Stimulated activated CD4-positive, alpha-beta T cell treated with anti-CD3 and anti-CD28 coated beads, Interleukin-2, amount 100 ng/mL, for 4 hours (primary cell): ENCODE data around the gene DNAH7.
"Not testable (repeated sequence)": the region's sequence is repeated elsewhere in the genome, so short reads cannot be mapped to it uniquely, and the experiment has no call there.

Experiments used
- DNase-seq: peaks from one replicate; pipeline ENCODE4 v3.0.0-alpha.2; 2020; ENCODE audit warnings: low read depth

The DNAH7 gene

GRCh38 chr2:195967336-195967735, 101.3 kb downstream of the DNAH7 start:
- DNase-seq, result no peak

GRCh38 chr2:195961873-195962272, 106.8 kb downstream of the DNAH7 start:
- DNase-seq, result no peak

- no peak for DNase-seq
Observed at GRCh38 chr2:195959341-195959740, 109.3 kb downstream of the DNAH7 start.

GRCh38 chr2:195956725-195957124, 111.9 kb downstream of the DNAH7 start:
- no peak for DNase-seq

- DNase-seq, result no peak
Observed at GRCh38 chr2:195945056-195945455, 123.6 kb downstream of the DNAH7 start.

- DNase-seq, result no peak
Observed at GRCh38 chr2:195937176-195937575, 131.5 kb downstream of the DNAH7 start.

- DNase-seq, result no peak
Observed at GRCh38 chr2:195934484-195934883, 134.2 kb downstream of the DNAH7 start.

- no peak for DNase-seq
Observed at GRCh38 chr2:195929531-195929930, 139.1 kb downstream of the DNAH7 start.

GRCh38 chr2:195925120-195925519, 143.5 kb downstream of the DNAH7 start:
- DNase-seq, result no peak

GRCh38 chr2:195923889-195924288, 144.7 kb downstream of the DNAH7 start:
- no peak for DNase-seq

- not testable (repeated sequence) for DNase-seq
Observed at GRCh38 chr2:195917021-195917600, 151.5 kb downstream of the DNAH7 start.

GRCh38 chr2:195912079-195912478, 156.6 kb downstream of the DNAH7 start:
- DNase-seq, result no peak

GRCh38 chr2:195910570-195910969, 158.1 kb downstream of the DNAH7 start:
- no peak for DNase-seq

GRCh38 chr2:195909926-195910325, 158.7 kb downstream of the DNAH7 start:
- DNase-seq, result no peak

- no peak for DNase-seq
Observed at GRCh38 chr2:195907474-195907873, 161.2 kb downstream of the DNAH7 start.

GRCh38 chr2:195903956-195904355, 164.7 kb downstream of the DNAH7 start:
- DNase-seq, result no peak

GRCh38 chr2:195902857-195903256, 165.8 kb downstream of the DNAH7 start:
- DNase-seq, result no peak

GRCh38 chr2:195899226-195899625, 169.4 kb downstream of the DNAH7 start:
- DNase-seq, result no peak

GRCh38 chr2:195898505-195899191, 170.0 kb downstream of the DNAH7 start:
- no peak for DNase-seq

GRCh38 chr2:195891081-195891480, 177.6 kb downstream of the DNAH7 start:
- DNase-seq, result no peak

GRCh38 chr2:195879153-195879552, 189.5 kb downstream of the DNAH7 start:
- DNase-seq, result no peak

- no peak for DNase-seq
Observed at GRCh38 chr2:195871326-195871725, 197.3 kb downstream of the DNAH7 start.

- DNase-seq, result no peak
Observed at GRCh38 chr2:195864316-195864715, 204.3 kb downstream of the DNAH7 start.

- DNase-seq, result no peak
Observed at GRCh38 chr2:195863564-195863963, 205.1 kb downstream of the DNAH7 start.
